Cardiac muscle cell (in vitro differentiated cells and primary cell): ENCODE data around the gene HLA-DQB2. TPM values are rescaled to one million over a fixed set of nuclear protein-coding genes. Genes with fewer than 3 reads are reported as not detected.

Experiments
- DNase-seq, 2 donors: peaks; one replicate each; pipeline versions ENCODE4 v3.0.0 to v3.0.0-alpha.2; 2010 to 2017; ENCODE audit warnings: low read depth in 1 of 2, low spot score in 1 of 2
- H3K27ac ChIP-seq: fragments of 200-600 bp; sonication (generic); 2 replicates; pipeline ENCODE4 v1.5.1; 2016
- H3K27me3 ChIP-seq: fragments of 200-600 bp; sonication (generic); 2 replicates; pipeline ENCODE4 v1.6.0; 2016; ENCODE audit warnings: control low read depth
- H3K36me3 ChIP-seq: fragments of 200-600 bp; sonication (generic); 2 replicates; pipeline ENCODE4 v1.5.1; 2016; ENCODE audit warnings: control low read depth
- H3K4me1 ChIP-seq: fragments of 200-600 bp; sonication (generic); 2 replicates; pipeline ENCODE4 v1.8.1; 2017; ENCODE audit warnings: low read depth, mild to moderate bottlenecking, mixed run types
- H3K4me3 ChIP-seq: fragments of 200-600 bp; sonication (generic); 2 replicates; pipeline ENCODE4 v1.5.1; 2016; ENCODE audit warnings: mild to moderate bottlenecking
- H3K9me3 ChIP-seq: fragments of 200-600 bp; sonication (generic); 2 replicates; pipeline ENCODE4 v1.5.1; 2017; ENCODE audit warnings: low read depth, mild to moderate bottlenecking, control low read depth
- CTCF ChIP-seq: IDR thresholded peaks from 2 replicates; pipeline ENCODE4 v1.5.1; 2012; ENCODE audit warnings: low read depth, mild to moderate bottlenecking, low read length
- polyA plus RNA-seq: library from polyadenylated mRNA; unstranded; fragments of >200 nt; fragmentation: Nextera tagmentation; extraction: Ambion mirVana; gene quantifications from 2 replicates; pipeline ENCODE4 v1.2.1, GENCODE V29; 2016
- total RNA-seq: library from RNA; depleted of rRNA; stranded (reverse); fragments of >200 nt; gene quantifications from 2 replicates; pipeline ENCODE4 v1.2.3, GENCODE V29; 2016

The HLA-DQB2 gene
- total and polyA plus RNA-seq, 2 experiments from 2014 or later: not detected

DNA sequence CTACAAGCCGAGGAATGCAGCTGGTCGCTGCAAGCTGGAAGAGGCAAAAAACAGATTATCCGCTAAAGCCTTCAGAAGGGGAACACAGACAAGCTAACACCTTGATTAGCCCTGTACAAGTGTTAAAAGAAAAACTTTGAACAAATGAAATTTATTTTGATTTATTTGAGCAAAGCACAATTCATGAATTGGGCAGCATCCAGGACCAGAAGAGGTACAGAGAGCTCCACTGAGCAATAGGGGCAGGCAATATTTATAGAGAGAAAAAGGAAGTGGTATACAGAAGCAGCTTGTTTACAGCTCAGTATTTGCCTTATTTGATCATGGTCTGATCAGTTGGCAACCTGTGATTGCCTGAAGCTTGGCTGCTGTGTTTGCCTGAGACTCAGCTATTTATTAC lies 35.8 kb upstream of the HLA-DQB2 start:
- no peaks in the 10 kb centered on the region for H3K9me3 ChIP-seq
- TF ChIP-seq CTCF: no peak
- no peak overlapping the region for H3K4me3 ChIP-seq
- no peak for DNase-seq
- no peaks in the 10 kb centered on the region for H3K36me3 ChIP-seq
- peaks cover 12% of the 10 kb centered on the region for H3K27me3 ChIP-seq
- H3K4me1 ChIP-seq: no peaks in the 10 kb centered on the region
- no peak overlapping the region for H3K27ac ChIP-seq

GRCh38 chr6:32796848-32797776 lies 33.8 kb upstream of the HLA-DQB2 start:
- Histone ChIP-seq H3K4me1 (no peaks in the 10 kb centered on the region), H3K9me3 (no peaks in the 10 kb centered on the region), H3K27ac (no peak overlapping the region), H3K36me3 (no peaks in the 10 kb centered on the region), H3K27me3 (peaks cover 13% of the 10 kb centered on the region), H3K4me3 (no peak overlapping the region)
- TF ChIP-seq CTCF: peak; percentile 71
- peak; percentile 75 to 77 for DNase-seq

GRCh38 chr6:32794510-32794909 lies 31.2 kb upstream of the HLA-DQB2 start:
- H3K4me3 ChIP-seq: no peak overlapping the region
- no peak for DNase-seq
- no peak for TF ChIP-seq CTCF

DNA sequence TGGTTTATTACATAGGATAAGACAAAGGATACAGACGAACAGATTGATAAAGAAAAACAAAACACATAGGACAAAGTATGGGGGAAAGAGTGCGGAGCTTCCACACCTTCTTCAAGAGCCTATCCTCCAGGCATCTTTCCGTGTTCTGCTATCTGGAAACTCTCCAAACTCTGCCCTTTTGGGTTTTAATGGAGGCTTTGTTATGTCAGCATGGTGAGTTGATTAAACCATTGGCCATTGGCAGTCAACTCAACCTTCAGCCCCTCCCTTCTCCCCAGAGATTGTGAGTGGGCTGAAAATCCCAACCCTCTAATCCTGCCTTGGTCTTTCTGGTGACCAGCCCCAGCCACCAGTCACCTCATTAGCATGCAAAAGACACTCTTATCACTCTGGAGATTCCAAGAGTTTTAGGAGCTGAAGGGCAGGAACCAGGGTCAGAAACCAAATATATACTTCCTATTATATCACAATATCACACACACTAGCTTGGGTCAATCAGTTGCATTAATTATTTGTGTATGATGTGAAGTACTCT lies 29.6 kb upstream of the HLA-DQB2 start:
- TF ChIP-seq CTCF: no peak
- no peak for DNase-seq
- H3K27me3 ChIP-seq: peaks cover 13% of the 10 kb centered on the region
- H3K4me1 ChIP-seq: no peaks in the 10 kb centered on the region
- H3K9me3 ChIP-seq: no peaks in the 10 kb centered on the region
- H3K27ac ChIP-seq: no peak overlapping the region
- H3K4me3 ChIP-seq: no peak overlapping the region
- no peaks in the 10 kb centered on the region for H3K36me3 ChIP-seq

More at GRCh38 chr6:32794510-32794909, 31.2 kb upstream of the HLA-DQB2 start:
- Histone ChIP-seq H3K27me3 (peaks cover 13% of the 10 kb centered on the region), H3K36me3 (no peaks in the 10 kb centered on the region), H3K9me3 (no peaks in the 10 kb centered on the region), H3K27ac (no peak overlapping the region), H3K4me1 (no peaks in the 10 kb centered on the region)

DNA sequence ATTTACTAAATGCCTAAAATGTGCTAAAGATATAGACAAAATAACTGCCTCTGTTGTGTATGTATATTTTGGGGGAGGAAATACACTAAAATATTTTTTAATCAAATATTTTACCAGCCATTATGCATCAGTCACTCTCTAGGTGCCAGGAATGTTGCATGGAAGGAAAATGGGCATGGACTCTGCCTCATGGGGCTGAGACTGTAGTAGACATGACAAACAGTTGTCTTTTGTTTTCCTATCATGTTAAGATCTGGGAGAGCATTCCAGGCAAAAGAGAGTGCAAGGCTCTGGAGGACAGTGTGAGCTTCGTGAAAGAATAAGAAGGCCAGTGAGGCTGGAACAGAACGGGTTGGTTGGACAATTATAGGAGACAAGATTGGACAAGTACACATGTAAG lies 27.0 kb upstream of the HLA-DQB2 start:
- H3K27me3 ChIP-seq: peaks cover 8% of the 10 kb centered on the region
- TF ChIP-seq CTCF: no peak
- H3K27ac ChIP-seq: no peak overlapping the region
- no peaks in the 10 kb centered on the region for H3K36me3 ChIP-seq
- H3K4me3 ChIP-seq: no peak overlapping the region
- H3K9me3 ChIP-seq: no peaks in the 10 kb centered on the region
- no peak for DNase-seq
- no peaks in the 10 kb centered on the region for H3K4me1 ChIP-seq
